HK-2 (cell line): ENCODE results near the gene TMEM178B.
"Not testable (repeated sequence)": the region's sequence is repeated elsewhere in the genome, so short reads cannot be mapped to it uniquely, and the experiment has no call there.

ENCODE experiments used
- DNase-seq: peaks from one replicate; pipeline ENCODE4 v3.0.0-alpha.2; 2018; ENCODE audit not compliant: unreplicated experiment

Gene TMEM178B

DNA sequence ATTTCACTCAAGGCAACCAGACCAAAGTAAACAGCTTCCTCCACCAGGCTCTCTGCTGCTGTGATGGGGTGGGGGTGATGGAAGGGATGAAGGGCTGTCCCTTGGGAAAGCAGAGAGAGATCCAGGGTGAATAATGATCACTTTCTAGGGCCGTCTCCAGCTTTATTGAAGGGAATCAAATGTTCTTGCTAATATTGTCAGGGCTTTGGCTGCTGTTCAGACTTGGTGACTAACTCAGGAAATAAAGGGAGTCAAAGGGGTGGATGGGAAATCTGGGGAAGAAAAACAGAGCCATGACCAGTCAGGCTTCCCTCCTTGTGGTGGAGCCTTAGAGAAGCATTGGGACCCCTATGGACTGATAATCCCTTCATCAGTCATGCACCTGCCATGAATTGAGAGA lies 281.2 kb downstream of the TMEM178B start:
- no peak for DNase-seq

DNA sequence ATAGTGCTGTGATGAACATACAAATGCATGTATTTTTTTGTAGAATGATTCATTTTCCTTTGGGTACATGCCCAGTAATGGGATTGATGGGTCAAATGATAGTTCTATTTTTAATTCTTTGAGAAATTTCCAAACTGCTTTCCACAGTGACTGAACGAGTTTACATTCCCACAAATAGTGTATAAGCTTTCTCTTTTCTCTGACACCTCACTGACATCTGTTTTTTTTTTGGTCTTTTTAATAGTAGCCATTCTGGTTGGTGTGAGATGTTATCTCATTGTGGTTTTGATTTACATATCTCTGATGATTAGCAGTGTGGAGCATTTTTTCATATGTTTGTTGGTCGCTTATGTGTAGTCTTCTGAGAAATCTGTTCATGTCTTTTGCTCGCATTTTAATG lies 282.3 kb downstream of the TMEM178B start:
- no peak for DNase-seq

DNA sequence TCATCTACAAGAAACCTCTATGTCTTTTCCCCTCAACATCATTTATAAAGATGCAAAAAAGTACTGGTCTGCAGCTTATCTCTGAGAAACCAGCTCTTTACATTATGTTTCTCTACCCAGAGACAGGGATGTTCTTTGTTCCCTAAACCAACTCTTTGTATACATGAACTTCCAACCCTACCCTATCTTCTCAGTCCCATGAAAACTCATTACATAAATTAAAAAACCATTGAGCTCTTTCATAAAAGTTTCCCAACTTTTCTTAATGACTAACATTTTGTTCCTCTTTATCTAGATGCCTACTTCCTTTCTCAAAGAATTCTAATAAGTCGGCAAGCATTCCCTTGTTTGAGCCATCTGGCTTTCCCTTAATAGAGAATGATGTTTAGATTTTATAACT lies 284.5 kb downstream of the TMEM178B start:
- DNase-seq, result no peak

DNA sequence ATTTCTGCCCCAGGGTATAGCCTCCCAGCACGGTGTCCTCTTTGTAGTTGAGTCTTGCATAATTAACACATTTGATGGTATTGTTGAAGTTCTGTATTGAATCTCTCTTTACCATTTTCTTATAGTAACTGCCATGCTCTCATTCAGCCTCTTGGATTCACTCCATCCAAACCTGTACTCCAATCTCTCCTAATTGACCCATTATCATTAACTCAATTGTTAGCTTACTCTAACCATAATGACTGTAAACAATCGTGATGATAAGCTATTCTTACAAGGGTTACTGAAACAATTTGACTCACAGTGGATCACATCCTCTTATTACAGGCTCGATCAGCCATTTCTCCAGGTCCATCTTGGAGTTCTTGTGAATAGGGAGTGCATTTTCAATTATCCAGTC lies 285.4 kb downstream of the TMEM178B start:
- no peak for DNase-seq

DNA sequence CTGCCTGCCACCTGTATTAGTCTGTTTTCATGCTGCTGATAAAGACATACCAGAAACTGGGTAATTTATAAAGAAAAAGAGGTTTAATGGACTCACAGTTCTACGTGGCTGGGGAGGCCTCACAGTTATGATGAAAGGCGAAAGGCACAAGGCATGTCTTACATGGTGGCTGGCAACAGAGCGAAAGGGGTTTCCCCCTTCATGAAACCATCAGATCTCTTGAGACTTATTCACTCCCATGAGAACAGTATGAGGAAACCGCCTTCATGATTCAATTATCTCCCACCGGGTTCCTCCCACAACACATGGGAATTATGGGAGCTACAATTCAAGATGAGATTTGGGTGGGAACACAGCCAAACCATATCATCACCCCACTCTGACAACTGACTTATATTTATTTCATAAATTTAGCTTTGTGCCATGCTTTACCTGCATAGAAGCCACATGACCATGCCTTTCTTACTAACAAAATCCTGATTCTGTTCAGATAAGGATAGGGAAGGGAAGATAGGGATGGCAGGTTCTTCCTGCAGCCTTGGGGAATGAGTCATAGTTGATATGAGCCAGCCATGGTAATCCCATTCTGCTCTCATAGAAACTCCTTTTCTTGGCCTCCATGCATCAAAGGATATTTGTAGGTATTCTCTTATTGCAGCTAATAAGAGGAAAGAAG lies 286.0 kb downstream of the TMEM178B start:
- no peak for DNase-seq

DNA sequence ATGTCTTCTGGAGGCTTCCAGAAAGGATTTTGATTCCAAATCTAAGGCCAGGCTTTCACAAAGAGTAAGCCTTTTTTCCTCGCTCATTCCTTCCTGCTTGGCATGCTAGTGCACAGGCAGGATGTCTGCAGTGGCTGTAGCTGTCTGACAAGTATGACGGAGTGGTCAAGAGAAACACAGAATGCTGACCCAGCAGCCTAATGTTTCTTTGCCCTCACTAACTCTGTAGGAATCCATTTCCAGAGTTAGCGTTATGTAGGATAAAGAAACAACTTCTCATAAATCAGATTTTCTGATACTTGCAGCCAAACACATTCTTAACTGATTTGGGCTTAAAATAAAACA lies 286.5 kb downstream of the TMEM178B start:
- no peak for DNase-seq

DNA sequence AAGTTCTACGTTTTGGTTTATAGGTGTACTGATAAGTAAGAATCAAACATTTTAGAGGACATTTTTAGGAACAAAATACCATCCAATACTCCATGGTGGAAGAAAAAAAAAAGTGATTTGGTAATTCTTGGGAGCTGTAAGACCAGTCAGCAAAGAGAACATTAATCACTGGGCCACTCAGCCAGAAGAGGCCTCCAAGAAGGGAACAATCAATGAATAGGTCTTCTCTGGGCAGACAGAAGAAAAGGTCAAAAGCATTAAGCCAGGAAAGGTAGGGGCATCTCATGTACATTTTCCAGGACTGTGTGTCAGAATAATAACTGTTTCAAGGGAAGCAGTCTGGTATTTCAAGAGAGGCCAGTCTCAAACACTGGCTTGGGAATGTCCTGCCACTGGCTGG lies 286.9 kb downstream of the TMEM178B start:
- DNase-seq, result no peak

DNA sequence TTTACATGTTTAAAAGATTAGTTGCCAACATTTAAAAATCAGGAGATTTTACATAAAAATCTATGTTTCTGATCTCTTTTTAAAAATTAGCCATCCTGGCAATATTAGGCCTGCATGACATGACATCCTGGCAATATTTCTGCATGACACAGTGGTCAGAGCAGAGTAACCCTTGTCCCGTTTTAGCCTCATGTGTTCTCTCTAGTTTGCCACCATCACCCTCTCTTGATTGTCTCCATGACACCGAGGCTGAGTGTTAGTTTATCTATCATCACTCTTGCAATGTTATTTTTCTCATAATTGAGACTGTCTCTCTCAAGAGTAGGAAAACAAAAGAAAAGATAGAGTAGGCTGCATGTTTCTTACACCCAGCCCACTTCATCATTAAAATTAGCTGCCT lies 287.6 kb downstream of the TMEM178B start:
- DNase-seq, result no peak

DNA sequence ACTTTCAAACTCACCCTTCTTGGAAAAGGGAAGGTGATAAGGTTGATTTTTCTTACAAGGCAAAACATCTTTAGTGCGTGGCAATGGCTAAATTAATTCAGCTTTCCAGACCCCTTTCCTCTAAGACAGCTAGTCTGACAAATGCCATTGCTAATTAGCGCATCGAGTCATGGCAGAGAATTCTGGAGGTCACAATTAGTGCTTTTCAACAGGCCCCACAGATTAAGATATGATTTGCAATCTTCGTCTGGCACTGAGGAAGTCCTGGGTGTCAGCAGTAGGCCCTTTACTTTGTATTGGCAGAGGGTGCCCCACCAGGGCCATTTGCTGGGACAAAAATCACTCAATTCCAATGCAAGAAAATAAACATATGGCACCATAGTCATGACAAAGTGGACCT lies 288.1 kb downstream of the TMEM178B start:
- DNase-seq, result no peak

DNA sequence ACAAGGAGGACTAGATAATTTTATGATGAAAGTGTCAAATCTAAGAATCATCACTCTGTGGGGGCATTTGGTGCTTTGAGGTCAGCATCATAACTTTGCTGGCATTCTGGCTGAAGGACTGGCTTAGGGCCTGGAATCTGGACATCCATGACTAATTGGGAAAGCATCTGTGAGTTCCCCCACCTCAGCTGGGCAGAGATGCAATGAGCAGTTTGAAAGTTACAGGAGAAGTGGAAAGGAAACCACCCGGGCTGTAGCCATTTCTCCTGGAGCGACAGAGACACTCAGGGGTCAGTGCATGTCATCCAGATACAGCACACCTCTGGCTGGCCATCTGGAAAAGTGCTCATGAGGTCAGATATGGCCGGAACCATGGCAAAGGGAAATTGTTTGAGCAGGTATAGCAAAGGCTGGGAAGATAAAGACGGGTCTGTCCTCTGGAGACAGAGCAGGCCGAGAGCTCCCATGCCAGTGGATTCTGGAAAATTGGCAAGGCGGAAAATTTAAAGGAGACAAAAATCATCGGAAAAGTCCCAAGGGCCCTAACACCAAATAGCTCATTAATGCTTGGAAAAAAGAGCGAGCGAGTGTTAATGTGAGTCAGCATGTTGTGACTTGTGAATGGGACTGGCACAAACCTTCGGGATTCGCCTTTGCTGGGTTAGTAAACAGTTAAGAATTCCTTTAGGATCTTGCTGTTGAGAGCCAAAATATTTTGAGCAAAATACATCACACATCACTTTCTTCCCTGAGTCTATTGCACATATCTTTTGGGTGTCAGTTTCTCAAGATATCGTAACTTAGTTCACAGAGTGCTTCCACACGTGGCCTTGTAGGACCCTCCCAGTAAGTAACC lies 288.9 kb downstream of the TMEM178B start:
- peak; percentile 79 for DNase-seq

DNA sequence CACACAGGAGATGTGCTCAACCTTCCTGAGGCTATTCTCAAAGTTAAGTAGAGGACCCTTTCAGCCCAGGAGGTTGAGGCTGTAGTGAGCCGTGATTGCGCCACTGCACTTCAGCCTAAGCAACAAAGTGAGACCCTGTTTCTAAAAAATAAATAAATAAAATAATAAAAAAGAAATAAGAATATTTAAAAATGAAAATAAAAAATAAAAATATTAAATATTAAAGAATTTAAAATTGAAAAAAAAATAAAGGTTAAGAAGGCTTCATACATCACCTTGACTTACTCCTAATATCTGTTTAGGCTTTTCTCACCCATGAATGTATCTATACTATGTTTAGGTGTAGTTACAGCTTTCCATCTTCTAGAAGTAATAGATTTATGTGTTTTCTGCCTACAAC lies 289.9 kb downstream of the TMEM178B start:
- no peak for DNase-seq

DNA sequence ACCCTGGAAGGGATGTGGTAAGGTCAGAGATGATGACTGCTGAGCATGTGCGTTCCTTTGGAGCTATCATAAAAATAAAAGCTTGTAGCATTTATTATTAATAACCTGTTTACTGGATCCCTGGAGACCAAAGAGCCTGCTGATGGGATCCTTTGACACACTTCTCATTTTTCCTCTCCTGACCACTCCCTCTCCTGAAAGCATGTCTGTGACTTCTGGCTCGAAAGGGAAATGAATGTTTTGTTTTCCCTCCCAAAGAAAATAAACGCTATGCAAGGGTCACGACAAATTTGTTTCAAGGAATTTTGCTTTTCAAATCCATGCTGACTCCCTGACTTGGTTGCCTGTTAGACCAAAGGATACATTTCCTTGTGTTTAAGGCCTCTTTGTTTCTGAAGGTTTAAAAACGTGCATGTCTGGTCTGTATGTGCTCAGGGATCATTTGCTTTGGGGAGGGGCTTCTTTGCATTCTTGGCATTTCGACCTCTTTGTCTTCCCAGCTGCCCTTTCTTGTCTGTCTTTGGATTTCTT lies 292.3 kb downstream of the TMEM178B start:
- DNase-seq, result no peak

DNA sequence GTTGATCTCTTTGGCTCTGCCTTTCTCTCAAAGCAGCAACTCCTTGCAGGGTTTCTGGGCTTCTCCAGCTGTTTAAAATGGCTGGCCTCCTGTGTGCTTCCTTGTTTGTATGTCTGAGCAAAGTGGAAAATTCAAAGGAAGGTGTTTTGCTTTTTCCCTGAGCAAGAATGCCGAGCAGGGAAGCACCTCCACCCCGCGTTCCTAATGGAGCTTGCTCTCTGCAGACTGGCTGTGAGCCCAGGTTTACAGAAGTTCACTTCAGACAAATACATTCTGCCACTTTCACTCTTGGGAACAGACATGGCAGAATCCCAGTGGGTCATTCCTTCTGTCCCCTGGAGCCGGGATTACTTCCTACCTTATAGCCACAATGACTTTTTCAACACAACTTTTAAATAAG lies 295.6 kb downstream of the TMEM178B start:
- DNase-seq, result no peak

DNA sequence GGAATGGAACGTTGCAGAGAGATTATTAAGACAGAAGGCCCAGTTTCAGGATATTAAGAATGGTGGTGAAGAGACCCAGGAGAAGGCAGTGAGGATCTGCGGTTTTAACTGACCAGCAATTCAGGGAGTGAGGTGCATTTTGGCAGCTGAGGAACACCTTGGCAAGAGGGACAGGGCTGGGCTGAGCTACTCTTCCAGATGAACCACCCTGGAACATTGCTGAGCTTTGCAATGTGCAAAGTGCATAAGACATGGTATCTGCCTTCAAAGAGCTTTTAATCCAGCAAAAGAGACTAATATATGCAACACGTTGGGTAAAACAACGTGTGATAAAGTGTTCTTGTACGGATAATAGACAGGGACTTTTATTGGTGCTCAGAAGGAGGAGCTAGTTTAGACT lies 296.3 kb downstream of the TMEM178B start:
- DNase-seq, result no peak

DNA sequence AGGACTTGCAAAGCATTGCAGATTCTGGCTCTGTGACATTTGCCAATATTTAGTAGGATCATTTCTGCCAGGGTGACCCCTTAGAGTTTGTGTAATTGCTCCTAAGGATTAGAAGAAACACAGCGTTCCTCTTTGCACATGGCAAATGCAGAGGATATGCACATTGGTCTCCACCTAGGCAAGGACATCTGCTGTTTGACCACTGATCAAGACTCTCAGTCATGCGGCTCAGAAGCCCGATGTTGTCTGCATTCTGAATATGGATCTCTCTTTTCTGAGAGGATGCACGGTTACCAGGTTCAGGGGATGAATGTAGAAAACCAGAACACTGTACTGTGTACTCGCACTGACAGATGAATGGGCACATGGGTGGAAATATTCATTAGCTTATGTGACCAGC lies 296.8 kb downstream of the TMEM178B start:
- no peak for DNase-seq

DNA sequence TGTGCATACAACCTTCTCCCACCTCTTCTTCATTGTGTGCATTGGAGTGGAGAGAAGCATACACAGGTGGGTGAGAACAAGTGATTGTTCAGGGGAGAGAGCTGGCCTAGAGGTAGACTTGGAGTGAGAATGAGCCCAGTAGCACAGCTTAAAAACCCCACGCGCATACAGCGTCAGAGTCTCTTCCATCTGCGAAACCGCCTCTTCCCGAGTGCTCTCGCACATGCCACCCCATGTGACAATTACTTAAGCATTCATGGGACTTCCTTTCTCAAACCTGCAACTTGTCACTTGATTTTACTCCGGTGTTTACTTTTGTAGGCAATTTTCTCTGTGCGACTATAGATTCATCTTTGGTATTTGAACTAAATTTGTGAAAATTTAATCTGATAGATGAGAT lies 300.6 kb downstream of the TMEM178B start:
- no peak for DNase-seq

DNA sequence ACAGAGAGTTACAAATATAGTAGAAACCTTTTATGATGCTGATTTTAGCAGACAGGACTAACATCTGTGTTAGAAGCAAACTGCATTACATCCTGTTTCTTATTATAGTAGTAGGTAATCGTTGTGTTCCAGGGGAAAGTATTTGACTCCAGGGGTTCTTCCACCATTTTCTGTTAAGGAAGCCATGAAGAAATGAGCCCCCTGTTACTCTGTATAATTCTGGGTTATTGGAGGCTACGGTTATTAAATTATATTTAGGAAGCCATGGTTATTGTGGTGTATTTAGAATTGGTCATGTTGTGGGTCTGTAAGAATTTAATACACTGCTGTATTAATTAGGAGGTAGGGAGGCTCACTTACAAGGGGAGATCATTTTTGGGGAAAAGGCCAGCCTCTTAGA lies 301.6 kb downstream of the TMEM178B start:
- no peak for DNase-seq

DNA sequence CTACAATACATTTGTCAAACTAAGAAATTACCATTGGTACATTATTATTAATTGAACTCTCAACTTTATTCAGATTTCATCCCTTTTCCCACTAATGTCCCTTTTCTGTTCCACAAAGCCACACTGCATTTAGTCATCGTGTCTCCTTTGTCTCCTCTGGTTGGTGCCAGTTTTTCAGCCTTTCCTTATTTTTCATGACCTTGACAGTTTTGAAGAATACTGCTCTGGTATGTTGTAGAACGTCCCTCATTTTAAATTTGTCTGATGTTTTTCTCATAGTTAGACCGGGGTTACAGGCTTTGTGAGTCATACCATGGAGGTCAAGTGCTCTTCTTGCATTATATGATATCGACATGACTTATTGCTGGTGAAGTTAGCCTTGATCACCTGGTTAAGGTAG lies 304.0 kb downstream of the TMEM178B start:
- no peak for DNase-seq

DNA sequence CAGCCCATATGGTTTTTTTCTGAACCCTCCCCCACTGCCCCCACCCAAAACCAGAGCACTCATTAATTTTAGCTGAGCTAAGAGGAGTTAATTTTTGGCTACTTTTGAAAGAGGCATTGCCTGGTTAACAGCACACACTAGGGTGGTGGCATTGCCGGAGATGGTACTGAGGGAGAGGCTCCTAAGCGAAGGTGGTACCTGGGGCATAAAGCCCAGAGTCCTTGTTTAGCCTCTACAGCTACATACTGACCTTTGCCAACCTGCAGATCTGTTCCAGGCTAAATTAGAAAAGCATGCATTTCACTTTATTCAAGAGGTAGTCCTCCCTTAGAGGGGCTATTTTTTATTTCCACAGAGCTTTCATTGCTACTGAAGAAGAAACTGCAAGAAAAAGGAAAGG lies 304.5 kb downstream of the TMEM178B start:
- DNase-seq, result no peak

DNA sequence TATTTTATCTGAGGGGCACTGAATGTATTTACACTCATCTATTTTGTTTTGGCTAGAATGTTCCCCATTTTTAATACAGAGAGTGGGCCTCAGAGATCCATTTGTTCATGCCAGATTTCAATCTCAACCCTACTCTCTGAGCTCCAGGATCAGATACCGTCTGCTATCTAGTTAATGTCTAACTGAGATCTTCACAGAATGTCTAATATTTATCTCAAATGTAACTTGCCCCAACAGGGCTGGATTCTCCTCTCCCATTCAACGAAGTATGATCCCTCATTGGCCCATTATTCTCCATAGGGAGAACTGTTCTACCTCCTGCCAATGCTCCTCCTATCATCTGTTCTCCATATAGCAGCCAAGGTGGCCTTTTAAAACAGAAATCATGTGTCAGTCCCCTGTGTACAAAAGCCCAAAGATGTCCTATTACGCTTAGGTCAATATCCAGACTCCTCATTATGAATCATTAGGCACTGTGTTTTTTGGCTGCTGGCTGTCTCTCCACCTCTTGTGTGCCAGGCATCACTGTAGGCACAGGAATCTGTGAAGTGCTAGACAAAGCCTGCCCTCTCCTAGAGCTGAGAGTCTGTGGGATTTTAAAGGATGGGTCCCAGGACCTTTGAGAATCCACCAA lies 308.0 kb downstream of the TMEM178B start:
- no peak for DNase-seq

DNA sequence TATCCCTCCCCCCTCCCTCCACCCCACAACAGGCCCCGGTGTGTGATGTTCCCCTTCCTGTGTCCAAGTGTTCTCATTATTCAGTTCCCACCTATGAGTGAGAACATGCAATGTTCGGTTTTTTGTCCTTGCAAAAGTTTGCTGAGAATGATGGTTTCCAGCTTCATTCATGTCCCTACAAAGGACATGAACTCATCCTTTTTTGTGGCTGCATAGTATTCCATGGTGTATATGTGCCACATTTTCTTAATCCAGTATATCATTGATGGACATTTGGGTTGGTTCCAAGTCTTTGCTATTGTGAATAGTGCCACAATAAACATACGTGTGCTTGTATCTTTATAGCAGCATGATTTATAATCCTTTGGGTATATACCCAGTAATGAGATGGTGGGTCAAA lies 309.5 kb downstream of the TMEM178B start:
- not testable (repeated sequence) for DNase-seq

DNA sequence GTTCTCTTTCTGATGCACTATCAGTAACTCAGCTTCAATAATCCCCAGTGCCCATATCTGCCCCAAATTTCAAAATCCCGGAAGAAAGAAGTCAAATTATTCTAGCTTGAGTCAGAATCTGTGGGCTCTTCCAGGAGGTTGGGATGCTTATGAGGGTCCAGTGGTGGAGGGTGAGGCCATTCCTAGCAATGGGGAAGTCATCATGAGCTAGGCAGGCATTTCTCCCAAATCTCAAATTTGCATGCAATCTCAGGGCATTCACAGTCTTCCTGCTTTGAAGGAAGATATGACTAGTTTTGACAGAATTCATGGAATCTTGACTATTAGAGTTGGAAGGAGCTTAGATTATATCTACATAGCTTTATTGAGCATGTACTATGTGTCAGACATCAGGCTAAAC lies 313.0 kb downstream of the TMEM178B start:
- no peak for DNase-seq
